Lower leg skin (tissue), 3 donors: Measurements from ENCODE around the gene PIGR.

ENCODE experiments used
- POLR2A ChIP-seq, 2 donors: fragments of 450-650 bp; IDR thresholded peaks; one replicate each; pipeline ENCODE4 v1.6.1; 2016 to 2017; ENCODE audit warnings: antibody characterized with exemption in 2 of 2, mild to moderate bottlenecking in 1 of 2, moderate library complexity in 1 of 2
- TF ChIP-seq, protein P1 (sequence below), 3 donors: fragments of 450-650 bp; IDR thresholded peaks; one replicate each; pipeline ENCODE4 v1.5.1; 2016; ENCODE audit warnings: antibody characterized with exemption in 3 of 3, mild to moderate bottlenecking in 3 of 3, moderate library complexity in 2 of 3

DNA sequence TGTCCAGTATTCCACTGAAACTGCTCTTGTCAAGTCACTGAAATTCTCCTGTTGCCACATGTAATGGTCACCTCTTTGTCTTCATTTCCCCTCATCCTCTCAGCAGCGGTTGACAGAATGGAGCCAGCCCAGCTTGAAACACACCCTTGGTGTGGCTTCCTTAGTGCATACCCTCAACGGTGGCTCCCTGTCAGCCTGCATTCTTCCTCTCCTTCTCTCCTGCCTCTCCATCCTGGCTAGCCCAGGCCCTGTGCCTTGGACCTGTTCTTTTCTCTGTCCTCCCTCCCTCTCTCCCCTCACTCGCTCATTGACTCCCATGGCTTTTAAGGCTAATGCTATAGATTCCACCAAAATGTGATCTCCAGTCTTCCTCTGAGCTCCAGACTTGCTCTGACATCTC is 28.2 kb downstream of the PIGR start:
- TF ChIP-seq, protein P1, sequence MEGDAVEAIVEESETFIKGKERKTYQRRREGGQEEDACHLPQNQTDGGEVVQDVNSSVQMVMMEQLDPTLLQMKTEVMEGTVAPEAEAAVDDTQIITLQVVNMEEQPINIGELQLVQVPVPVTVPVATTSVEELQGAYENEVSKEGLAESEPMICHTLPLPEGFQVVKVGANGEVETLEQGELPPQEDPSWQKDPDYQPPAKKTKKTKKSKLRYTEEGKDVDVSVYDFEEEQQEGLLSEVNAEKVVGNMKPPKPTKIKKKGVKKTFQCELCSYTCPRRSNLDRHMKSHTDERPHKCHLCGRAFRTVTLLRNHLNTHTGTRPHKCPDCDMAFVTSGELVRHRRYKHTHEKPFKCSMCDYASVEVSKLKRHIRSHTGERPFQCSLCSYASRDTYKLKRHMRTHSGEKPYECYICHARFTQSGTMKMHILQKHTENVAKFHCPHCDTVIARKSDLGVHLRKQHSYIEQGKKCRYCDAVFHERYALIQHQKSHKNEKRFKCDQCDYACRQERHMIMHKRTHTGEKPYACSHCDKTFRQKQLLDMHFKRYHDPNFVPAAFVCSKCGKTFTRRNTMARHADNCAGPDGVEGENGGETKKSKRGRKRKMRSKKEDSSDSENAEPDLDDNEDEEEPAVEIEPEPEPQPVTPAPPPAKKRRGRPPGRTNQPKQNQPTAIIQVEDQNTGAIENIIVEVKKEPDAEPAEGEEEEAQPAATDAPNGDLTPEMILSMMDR (IDR thresholded peaks at IDR 0.05): no peak
- TF ChIP-seq POLR2A (IDR thresholded peaks at IDR 0.05): no peak
